K562 (cell line): ENCODE measurements around the gene ST6GALNAC6. TPM values are rescaled to one million over a fixed set of nuclear protein-coding genes. Genes with fewer than 3 reads are reported as not detected.

ENCODE experiments used
- CBFA2T2 ChIP-seq: fragments of 450-650 bp; conservative IDR thresholded peaks from 2 replicates; pipeline ENCODE4 v1.6.1; 2017; ENCODE audit warnings: mild to moderate bottlenecking
- DNMT1 ChIP-seq: fragments of 450-650 bp; IDR thresholded peaks from 2 replicates; pipeline ENCODE4 v1.6.1; 2016; ENCODE audit warnings: antibody characterized with exemption, mild to moderate bottlenecking
- ETV5 ChIP-seq: sonication (generic); formaldehyde crosslinking; IDR thresholded peaks from 2 replicates; pipeline ENCODE4 v1.4.0; 2020; ENCODE audit warnings: low read depth, mild to moderate bottlenecking, missing genetic modification reagents
- FOXP1 ChIP-seq: sonication (generic); formaldehyde crosslinking; IDR thresholded peaks from 2 replicates; pipeline ENCODE4 v1.8.0; 2022; ENCODE audit warnings: mild to moderate bottlenecking, missing genetic modification reagents
- IRF9 ChIP-seq: fragments of 450-650 bp; IDR thresholded peaks from 2 replicates; pipeline ENCODE4 v1.6.1; 2016; ENCODE audit warnings: missing biosample characterization, missing genetic modification characterization
- MAZ ChIP-seq, 2 experiments: fragments of 450-650 bp in 1 of 2; sonication (generic) in 1 of 2; formaldehyde crosslinking; IDR thresholded peaks in 1 of 2; conservative IDR thresholded peaks in 1 of 2; 2 replicates each; pipeline versions ENCODE4 v1.4.0 to v1.5.0; 2020; ENCODE audit warnings: mild to moderate bottlenecking in 1 of 2, missing genetic modification reagents in 1 of 2
- RB1 ChIP-seq: fragments of 450-650 bp; IDR thresholded peaks from 2 replicates; pipeline ENCODE4 v1.6.1; 2017; ENCODE audit warnings: low read depth, mild to moderate bottlenecking
- REST ChIP-seq, 2 experiments: fragments of 450-650 bp; formaldehyde crosslinking in 1 of 2; IDR thresholded peaks; 2 replicates each; pipeline versions ENCODE4 v1.4.0 to v1.6.1; 2014 to 2020; ENCODE audit warnings: mild to moderate bottlenecking in 2 of 2, borderline replicate concordance in 1 of 2, low read depth in 1 of 2
- TAF7 ChIP-seq: fragments of 450-650 bp; IDR thresholded peaks from 2 replicates; pipeline ENCODE4 v1.6.1; 2016; ENCODE audit warnings: missing genetic modification characterization, missing compliant biosample characterization
- THRAP3 ChIP-seq: fragments of 450-650 bp; IDR thresholded peaks from 2 replicates; pipeline ENCODE4 v1.6.1; 2016; ENCODE audit warnings: mild to moderate bottlenecking, inconsistent platforms, borderline replicate concordance
- ZBTB5 ChIP-seq: fragments of 450-650 bp; IDR thresholded peaks from 2 replicates; pipeline ENCODE4 v1.6.1; 2017; ENCODE audit warnings: antibody characterized with exemption
- ZC3H8 ChIP-seq: fragments of 450-650 bp; IDR thresholded peaks from 2 replicates; pipeline ENCODE4 v1.6.1; 2017
- ZNF395 ChIP-seq: fragments of 200-800 bp; sonication (Bioruptor generic); IDR thresholded peaks from 2 replicates; pipeline ENCODE4 v1.6.1; 2017; ENCODE audit warnings: missing genetic modification characterization, missing compliant biosample characterization
- ZNF77 ChIP-seq: fragments of 250-450 bp; sonication (Bioruptor Pico); IDR thresholded peaks from 2 replicates; pipeline ENCODE4 v1.5.0; 2020
- polyA plus RNA-seq, 8 experiments: library from polyadenylated mRNA; depleted of rRNA in 4 of 8; stranded (reverse) in 5 of 8; unstranded in 3 of 8; fragments of >200 nt; fragmentation: Nextera tagmentation in 2 of 8; fragmentation: Illumina TruSeq in 1 of 8; extraction: Ambion mirVana in 2 of 8; extraction: Trizol in 1 of 8; gene quantifications; 2 replicates each; pipeline versions ENCODE4 v1.2.1 to v1.2.3, GENCODE V29; 2011 to 2014; ENCODE audit warnings: inconsistent platforms in 1 of 8, missing spikeins in 1 of 8
- total RNA-seq, 7 experiments: library from RNA; depleted of rRNA in 6 of 7; stranded (reverse); fragments of >200 nt in 6 of 7; fragmentation: Illumina TruSeq in 2 of 7; extraction: Trizol in 2 of 7; gene quantifications; 2 replicates each; pipeline versions ENCODE4 v1.2.1 to v1.2.3, GENCODE V29; 2011 to 2021; ENCODE audit warnings: low replicate concordance in 1 of 7

ST6GALNAC6 gene
- total and polyA plus RNA-seq, 9 of the 15 experiments (the other 6 are each of a cell fraction or from before 2014, with no cell fraction given), result 0.13 to 23.0 (median 14.5) TPM

- TF ChIP-seq IRF9 (no peak), ZBTB5 (no peak), REST (IDR thresholded peaks at IDR 0.05; ENCODE audit: borderline replicate concordance) (peak; percentile 94), REST (CRISPR knock-in tag; IDR thresholded peaks at IDR 0.05; ENCODE audit: low read depth) (no peak), FOXP1 (CRISPR knock-in tag) (no peak), ZNF395 (CRISPR knock-in tag) (no peak), ZNF77 (CRISPR knock-in tag) (no peak), CBFA2T2 (no peak), ZC3H8 (no peak), RB1 (peak; percentile 67; the same call in 1 of the 2 replicates), TAF7 (tag) (no peak), THRAP3 (no peak), ETV5 (CRISPR knock-in tag) (no peak), MAZ (CRISPR knock-in tag; conservative IDR thresholded peaks at IDR 0.05 in 1 of 2, IDR thresholded peaks at IDR 0.05 in 1 of 2) (peak; percentile 43 to 83; a peak in 3 of 4 replicates), DNMT1 (no peak)
These were observed 29.9 kb downstream of the ST6GALNAC6 start (continued) for GRCh38 chr9:127869310-127870152.
